Neural progenitor cell (in vitro differentiated cells): ENCODE data around the gene CLNK.

Experiments used
- EZH2 ChIP-seq: fragments of 200-600 bp; sonication (generic); IDR thresholded peaks from 2 replicates; pipeline ENCODE4 v1.6.1; 2017; ENCODE audit warnings: antibody characterized with exemption, mild to moderate bottlenecking, moderate library complexity
- EZH2phosphoT487 ChIP-seq: fragments of 200-600 bp; sonication (generic); IDR thresholded peaks from 2 replicates; pipeline ENCODE4 v1.6.1; 2017; ENCODE audit warnings: antibody characterized with exemption
- TF ChIP-seq, protein P1 (sequence below): fragments of 200-600 bp; sonication (generic); IDR thresholded peaks from 2 replicates; pipeline ENCODE4 v1.5.1; 2017; ENCODE audit warnings: antibody characterized with exemption, mild to moderate bottlenecking

DNA sequence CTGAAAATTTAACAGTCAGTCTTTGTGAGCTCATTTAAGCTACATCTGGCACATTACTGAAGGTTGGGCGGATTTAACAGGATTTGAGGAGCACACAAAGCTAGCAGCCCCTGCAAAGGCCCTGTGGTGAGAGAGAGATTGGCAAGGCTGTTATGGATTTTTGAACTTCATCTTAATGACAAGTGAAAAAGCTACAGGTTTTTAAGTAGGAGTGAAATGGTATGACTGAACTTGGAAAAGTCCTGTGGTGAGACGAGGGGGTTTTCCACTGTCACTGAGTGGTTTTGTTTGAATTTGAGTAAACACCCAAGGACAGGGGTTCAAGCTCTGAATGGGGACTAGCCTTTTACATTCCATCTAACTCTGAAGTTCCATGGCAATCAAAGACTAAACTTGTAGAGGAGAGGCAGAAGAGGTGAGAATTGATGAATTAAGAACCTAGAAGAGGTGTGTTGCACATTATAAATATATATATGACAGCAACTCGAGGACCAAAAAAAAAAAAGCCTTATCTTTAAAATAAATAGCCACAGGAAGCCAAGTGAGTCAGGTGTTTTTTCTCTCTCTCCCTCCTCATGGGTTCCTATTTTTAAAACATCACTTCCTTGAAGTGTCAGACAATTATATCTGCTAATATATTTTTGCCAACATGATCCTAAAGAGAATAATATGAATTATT is 47.8 kb upstream of the CLNK start:
- TF ChIP-seq, protein P1, sequence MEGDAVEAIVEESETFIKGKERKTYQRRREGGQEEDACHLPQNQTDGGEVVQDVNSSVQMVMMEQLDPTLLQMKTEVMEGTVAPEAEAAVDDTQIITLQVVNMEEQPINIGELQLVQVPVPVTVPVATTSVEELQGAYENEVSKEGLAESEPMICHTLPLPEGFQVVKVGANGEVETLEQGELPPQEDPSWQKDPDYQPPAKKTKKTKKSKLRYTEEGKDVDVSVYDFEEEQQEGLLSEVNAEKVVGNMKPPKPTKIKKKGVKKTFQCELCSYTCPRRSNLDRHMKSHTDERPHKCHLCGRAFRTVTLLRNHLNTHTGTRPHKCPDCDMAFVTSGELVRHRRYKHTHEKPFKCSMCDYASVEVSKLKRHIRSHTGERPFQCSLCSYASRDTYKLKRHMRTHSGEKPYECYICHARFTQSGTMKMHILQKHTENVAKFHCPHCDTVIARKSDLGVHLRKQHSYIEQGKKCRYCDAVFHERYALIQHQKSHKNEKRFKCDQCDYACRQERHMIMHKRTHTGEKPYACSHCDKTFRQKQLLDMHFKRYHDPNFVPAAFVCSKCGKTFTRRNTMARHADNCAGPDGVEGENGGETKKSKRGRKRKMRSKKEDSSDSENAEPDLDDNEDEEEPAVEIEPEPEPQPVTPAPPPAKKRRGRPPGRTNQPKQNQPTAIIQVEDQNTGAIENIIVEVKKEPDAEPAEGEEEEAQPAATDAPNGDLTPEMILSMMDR: no peak
- no peak for TF ChIP-seq EZH2phosphoT487
- no peak for TF ChIP-seq EZH2
